GM18519 (cell line): ENCODE measurements around the gene ESYT2.

Source experiments
- ATAC-seq: cut with Tn5 transposase; IDR thresholded peaks from one replicate; pipeline ENCODE4 v1.9.1; 2021; ENCODE audit warnings: mild to moderate bottlenecking, moderate library complexity; ENCODE audit not compliant: unreplicated experiment, low FRiP score

ESYT2 gene

DNA sequence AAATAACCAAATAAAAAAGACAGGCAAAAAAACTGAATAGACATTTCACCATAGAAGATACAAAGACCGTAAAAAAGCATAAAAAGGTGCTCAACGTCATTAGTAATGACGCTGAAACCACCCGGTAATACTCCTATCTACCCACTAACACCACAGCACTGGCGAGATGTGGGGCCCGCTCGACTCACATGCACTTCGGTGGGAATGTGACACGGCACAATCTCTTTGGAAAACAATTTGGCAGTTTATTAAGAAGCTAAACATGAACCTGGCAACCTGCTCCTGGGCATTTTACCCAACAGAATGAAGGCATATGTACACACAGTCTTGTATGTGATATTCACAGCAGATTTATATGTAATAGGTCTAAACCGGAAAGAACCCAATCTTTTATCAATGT is 81.9 kb downstream of the ESYT2 start:
- no peak for ATAC-seq

GRCh38 chr7:158746957-158747356 is 82.4 kb downstream of the ESYT2 start:
- ATAC-seq = no peak

DNA sequence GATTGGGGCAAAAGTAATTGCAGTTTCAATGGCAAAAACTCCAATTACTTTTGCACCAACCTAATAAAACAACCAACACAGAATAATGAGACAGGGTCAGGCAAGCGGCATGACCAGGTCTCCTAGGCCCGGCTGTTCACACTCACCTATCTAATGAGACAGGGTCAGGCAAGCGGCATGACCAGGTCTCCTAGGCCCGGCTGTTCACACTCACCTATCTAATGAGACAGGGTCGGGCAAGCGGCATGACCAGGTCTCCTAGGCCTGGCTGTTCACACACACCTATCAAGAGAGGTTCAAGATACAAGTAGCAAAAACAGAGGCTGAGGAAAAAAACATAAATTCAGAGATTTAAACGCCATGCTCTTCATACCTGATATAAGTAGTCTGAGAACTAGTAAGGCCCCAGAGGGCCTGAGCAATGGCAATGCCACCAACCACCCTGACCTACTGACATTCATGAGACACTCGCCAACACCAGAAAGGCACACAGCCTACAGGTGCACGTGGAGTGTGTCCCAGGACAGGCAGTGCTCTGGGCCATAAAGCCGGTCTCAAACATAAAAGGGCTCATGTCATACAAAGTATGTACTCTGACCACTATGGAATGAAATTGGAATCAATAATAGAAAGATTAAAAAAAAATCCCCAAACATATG is 84.1 kb downstream of the ESYT2 start:
- no peak for ATAC-seq

DNA sequence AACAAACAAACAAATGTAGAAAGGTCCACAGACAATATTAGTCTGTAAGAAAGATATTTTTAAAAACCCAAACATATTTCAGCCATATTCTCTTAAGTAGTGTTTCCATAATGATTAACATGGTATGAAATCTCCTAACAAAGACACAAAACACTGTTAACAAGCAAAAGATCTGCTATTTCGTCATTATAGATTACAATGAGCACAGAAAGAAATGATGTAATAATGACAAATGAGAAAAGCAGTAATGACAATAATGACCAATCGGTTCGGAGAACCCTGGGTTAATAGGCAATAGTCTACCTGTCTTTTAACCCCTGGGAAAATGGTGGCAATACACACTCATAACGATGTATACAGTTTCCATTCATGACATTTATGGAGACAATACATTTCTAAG is 85.2 kb downstream of the ESYT2 start:
- ATAC-seq = no peak

DNA sequence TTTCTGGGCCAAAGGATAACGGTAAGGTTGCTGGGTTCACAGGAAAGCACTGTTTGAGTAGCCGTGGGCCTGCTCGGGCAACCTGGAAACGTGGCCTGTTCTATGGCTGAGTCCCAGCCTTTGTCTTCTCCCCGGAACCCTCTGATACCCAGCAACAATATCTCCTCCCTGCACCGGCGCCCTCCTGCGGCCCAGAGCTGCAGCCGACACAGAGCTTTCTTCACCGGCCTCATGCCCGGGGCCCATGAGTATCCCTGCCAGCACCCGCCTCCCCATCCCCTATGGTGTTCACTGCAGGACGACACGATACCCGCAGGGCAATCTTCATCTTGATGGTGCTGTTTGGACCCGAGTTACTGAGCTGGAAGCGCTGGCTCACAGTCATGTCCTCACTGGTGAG is 86.1 kb downstream of the ESYT2 start:
- no peak for ATAC-seq

DNA sequence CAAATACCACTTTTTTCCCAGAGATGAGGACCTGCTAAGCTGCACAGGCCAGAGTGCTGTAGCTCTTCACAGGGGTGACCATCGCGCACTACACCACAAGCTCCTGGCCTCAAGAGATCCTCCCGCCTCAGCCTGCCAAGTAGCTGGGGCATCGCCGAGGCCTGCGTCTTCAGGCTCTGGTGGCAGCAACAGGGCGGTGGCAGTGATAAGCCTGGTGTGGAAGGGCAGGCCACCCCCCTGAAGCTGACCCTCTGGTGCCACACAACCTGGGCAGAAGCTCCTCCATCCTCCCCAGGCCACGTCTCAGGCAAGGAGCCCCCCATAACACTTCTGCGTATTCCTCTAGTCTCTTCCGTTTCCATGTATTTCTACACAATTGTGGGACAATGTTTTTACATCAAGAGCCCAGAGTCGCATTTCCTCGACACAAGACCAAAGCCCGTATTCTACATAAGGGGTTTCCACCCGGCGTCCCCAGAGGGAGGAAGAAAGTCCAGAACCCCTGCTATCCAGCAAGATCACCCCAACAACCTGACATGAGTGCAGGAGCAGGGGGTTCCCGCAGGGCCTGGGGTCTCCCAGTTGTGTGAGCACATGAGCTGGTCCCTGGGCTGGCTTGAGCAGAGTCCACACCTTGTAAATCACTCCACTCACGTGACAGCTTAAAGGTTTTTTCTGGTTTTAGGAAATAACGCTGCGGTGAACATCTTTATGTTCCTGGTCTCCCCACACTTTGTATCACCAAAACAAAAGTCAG is 87.1 kb downstream of the ESYT2 start:
- no peak for ATAC-seq

- ATAC-seq = no peak
These were observed 88.0 kb downstream of the ESYT2 start for GRCh38 chr7:158741294-158741666.

- no peak for ATAC-seq
These were observed 88.5 kb downstream of the ESYT2 start for GRCh38 chr7:158740657-158741293.

GRCh38 chr7:158740013-158740656 is 89.2 kb downstream of the ESYT2 start:
- ATAC-seq = no peak

DNA sequence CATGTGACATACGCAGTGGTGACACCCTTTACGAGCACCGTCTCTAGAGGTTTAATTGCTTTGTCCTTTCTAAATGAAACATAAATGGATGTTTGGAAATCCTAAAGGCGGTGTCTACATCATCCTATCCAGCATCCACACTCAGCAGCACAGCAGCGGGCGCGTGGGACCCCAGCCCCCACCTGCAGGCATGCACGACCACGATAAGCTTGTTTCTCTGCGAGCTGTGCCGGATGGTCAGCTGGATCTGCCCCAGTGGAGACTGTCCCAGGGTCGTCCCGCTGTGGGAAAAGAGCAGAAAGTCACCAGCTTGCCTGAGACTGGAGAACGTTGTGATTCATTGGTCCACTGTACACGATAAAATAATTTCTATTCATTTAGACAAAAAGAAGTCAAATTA is 90.5 kb downstream of the ESYT2 start:
- ATAC-seq = no peak

DNA sequence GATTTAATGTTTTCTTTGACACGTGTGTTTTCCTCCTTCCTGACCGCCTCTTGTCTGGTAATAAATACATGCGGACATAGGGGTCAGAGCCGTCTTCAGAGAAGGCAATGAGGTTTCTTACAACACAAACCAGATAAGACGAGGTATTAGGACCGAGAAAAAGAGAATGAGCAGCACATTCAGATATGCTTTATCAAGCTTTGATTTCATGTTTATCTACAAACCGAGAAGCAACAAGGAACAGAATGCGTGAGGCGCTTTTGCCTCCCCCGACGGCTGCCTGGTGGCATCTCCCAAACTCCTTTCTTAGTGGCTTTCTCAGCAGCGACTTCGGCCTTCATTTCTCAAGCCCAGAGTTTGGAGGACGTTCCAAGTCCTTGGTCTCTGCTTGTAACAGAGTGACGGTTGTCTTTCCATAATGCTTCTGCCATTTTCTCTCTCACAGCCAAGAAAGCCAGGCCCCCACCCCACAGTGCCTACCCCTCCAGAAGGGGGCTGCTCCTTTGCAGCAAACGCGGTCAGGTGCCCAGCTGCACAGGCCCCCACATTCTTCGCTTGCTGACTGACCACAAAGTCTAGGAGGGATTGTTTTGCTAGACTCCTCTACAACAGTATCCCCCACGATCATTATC is 92.1 kb downstream of the ESYT2 start:
- no peak for ATAC-seq

- ATAC-seq = no peak
These were observed 93.4 kb downstream of the ESYT2 start for GRCh38 chr7:158735935-158736334.

DNA sequence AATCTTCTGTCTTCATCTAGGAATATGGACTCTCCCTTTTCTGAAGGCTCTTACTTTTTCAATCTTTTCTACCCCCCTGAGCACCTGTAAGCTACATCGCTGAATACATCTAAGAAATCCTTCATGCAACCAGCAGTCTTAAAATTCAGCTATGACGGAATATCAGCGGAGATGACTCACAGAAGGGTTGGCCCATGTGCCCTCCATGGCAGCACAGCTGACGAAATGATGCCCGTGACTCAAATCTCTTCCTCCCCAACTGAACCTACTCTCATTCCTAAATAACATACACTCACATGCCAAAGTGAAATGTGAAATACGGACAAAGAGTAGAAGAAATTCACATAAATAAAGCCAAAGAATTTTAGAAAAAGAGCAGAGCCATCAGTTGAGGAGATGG is 94.4 kb downstream of the ESYT2 start:
- ATAC-seq = no peak

DNA sequence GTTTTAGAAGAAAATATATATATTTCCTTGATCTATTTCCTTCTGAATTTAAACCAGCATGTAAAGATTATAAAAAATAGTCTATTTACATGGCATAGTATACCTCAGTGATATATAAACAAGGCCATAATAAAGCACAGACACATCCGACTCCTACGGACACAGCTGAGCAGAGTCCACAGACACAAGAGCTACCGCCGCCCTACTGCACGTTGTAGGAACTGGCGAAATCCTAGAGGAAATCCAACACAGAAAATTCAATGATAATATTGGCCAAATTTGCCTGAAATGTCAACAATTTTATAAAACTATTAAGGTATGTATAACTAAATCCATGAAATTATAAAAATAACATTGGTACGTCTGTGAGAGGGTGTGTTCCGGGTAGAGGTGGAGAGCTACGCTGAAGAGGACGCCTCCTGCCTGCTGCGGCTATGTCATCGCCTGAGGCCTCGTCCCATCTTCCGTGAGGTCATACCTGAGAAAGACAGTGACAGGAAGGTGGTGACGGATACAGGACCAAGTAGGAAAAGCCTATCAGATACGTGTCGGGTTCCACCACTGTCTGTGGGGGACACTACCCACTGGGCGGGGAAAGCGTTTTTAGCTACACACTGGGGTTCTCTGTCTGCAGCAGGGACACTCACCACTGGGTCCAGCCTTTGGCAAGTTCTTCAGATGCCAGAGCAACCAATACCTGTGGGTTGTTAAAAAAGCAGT is 95.4 kb downstream of the ESYT2 start:
- no peak for ATAC-seq

GRCh38 chr7:158733220-158733519 is 96.1 kb downstream of the ESYT2 start:
- ATAC-seq = no peak

DNA sequence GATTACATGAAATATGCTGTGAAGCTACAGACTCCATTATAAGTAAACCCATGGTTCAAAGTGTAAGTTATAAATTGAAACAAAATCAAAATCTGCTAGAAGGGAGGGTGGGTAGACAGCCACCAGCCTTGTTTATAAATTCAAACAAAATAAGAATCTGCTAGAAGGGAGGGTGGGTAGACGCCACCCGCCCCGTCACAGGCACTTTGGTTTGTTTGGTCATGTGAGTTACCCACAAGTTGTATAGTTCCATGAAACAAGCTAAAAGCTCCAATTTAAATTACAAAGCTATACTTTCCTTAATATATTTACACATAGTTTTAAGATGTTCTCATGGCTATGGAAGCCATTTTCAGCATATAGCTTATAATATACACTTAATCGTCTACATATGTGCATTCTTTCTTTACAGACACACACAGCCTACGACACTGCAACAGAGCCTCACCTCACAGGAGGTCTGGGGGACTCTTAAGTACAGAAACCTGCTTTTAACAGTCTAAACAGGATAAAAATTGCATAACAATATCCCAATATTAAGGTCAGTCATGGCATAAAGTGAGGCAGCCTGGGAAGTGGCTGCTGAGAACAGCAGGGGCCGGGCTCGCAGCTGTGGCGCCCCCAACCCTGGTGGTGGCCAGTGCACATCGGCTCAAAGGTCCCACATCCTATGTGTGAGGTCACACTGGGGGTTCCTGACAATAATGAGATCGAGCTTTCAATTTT is 96.7 kb downstream of the ESYT2 start:
- ATAC-seq = no peak

DNA sequence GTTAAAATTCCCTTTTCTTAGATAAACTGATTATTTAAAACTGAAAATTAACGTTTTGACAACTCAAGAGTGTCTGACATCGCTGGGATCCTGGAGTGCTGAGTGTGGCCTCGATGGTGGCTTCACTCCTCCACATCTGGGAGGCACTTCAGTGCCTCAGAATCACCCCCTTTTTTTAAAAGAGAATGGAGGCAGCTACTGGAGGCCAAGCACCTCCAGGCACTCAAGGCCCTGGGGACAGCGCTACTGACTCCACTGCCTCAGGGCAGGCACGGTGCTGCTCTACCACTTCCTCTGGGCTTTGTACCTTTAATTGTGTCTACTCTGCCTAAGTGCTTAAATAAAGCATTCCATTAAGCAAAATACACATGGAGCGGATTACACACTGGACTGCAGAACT is 97.5 kb downstream of the ESYT2 start:
- ATAC-seq = no peak

- no peak for ATAC-seq
These were observed 98.6 kb downstream of the ESYT2 start for GRCh38 chr7:158730383-158731346.
